GM10847 (cell line): ENCODE data around the gene MCAM.

Experiments used
- POLR2A ChIP-seq: IDR thresholded peaks from 2 replicates; pipeline ENCODE4 v1.6.1; 2011; ENCODE audit not compliant: insufficient read length; ENCODE audit errors: extremely low read depth

Gene MCAM

GRCh38 chr11:119338965-119339588 is 22.1 kb upstream of the MCAM start:
- TF ChIP-seq POLR2A: no peak

- TF ChIP-seq POLR2A: no peak
Observed at GRCh38 chr11:119338318-119338890, 21.5 kb upstream of the MCAM start.

DNA sequence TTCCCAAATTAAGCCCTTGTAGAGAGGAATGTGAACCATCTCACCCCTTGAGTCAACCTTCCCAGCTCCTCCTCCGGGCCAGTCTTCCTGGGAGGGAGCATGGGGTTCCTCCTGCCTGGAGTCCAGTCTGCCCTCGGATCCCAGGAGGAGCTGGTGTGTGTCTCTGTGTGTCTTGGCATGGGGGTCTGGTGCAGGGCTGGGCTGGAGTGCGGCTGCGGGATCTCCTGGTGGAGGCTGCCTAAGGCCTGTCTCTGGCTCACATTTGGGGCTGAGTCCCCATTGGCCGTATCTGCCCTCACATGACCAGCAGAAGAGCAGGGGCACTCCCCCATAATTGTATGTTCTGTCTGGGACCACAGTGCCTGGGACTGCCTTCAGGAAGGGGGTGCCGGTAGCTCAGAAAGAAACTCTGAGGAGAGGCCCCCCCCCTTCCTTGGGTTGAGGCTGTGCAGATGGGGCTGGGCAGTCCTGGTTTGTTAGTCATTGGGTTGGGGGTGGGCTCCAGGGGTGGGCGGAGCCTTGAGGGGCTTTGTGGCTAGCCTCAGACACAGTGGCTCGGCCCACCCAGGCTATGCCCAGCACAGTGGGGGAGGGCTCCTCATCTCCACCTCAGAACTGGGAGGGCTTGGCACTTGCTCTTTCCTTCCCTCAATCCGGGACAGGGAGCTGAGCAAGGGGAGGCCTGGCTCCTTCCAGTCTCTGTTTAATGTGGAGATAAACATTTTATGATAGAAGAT is 20.8 kb upstream of the MCAM start:
- no peak for TF ChIP-seq POLR2A

GRCh38 chr11:119336744-119337469 is 20.0 kb upstream of the MCAM start:
- no peak for TF ChIP-seq POLR2A

GRCh38 chr11:119335655-119336543 is 19.0 kb upstream of the MCAM start:
- no peak for TF ChIP-seq POLR2A

DNA sequence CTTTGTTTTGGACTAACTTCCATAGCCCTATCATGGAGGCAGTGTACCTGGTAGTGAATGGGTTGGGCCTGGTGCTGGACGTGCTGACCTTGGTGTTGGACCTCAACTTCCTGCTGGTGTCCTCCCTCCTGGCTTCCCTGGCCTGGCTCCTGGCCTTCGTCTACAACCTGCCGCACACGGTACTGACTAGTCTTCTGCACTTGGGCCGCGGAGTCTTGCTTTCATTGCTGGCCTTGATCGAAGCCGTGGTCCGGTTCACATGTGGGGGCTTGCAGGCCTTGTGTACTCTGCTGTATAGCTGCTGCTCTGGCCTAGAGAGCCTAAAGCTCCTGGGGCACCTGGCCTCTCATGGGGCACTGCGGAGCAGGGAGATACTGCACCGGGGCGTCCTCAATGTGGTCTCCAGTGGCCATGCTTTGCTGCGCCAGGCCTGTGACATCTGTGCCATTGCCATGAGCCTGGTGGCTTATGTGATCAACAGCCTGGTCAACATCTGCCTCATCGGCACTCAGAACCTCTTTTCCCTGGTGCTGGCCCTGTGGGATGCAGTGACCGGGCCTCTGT is 18.2 kb upstream of the MCAM start:
- TF ChIP-seq POLR2A: no peak

GRCh38 chr11:119334174-119334930 is 17.4 kb upstream of the MCAM start, which contains the start of gene RNF26:
Gene RNF26 (plus strand): TSS chr11:119334527. CDS start chr11:119335123, 596 bp downstream.
- peak; percentile 68 for TF ChIP-seq POLR2A

DNA sequence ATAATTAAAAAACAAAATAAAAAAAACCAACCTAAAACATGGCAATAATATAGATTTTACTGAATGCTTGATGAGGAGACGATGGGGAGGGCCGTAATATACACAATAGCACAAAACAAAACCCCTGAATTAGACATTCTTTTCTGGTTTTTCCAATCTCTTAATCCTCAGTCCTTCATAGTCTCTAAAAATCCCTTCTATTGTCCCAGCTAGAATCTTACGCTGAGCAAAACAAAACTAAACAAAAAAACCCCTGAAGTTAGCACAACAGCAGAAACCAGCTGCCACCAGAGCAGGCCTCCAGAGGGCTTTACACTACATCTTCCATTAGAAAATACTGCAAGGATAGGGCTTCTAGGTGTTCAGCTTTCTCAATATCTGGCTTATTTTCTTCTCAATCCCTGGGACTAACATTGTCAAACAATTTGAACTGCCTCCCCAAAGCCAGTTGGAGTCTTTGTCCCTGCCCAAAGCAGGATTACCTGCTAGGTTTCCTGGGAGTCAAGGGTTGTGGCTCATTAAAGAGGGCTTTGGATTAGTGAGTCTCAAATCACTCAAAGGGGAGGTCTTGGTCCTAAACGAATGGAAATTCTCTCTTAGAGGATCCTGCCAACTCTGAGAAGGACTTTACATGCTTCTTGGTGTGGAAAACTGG is 15.3 kb upstream of the MCAM start:
- TF ChIP-seq POLR2A: no peak

DNA sequence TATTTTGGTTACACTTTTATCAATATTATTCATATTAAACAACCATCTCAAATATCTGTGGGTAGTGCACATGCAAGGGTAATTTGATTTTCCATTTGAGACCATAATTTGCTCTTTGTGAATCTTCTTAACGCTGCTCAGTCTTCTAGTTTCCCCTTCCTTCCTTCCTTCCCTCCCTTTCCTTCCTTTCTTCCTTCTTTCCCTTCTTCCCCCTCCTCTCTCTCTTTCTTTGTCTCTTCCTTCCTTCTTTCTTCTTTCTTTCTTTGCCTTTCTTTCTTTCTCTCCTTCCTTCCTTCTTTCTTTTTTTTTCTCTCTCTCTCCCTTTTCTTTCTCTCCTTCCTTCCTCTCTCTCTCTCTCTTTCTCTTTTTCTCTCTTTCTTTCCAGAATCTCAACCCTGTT is 13.3 kb upstream of the MCAM start:
- TF ChIP-seq POLR2A: no peak

DNA sequence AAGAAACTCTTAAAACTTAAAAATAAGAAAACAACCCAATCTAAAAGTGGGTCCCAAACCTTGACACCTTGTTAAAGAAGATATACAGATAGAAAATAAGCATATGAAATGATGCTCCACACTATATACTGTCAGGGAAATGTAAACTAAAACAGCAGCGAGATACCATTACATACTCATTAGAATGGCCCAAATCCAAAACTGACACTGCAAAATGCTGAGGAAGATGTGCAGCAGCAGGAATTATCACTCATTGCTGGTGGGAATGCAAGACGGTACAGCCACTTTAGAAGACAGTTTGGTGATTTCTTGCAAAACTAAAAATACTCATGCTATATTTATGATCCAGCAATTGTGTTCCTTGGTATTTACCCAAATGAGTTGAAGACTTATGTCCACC is 12.4 kb upstream of the MCAM start:
- TF ChIP-seq POLR2A: no peak

GRCh38 chr11:119324189-119324588 is 7.3 kb upstream of the MCAM start:
- no peak for TF ChIP-seq POLR2A

GRCh38 chr11:119323532-119324033 is 6.7 kb upstream of the MCAM start:
- TF ChIP-seq POLR2A: no peak

DNA sequence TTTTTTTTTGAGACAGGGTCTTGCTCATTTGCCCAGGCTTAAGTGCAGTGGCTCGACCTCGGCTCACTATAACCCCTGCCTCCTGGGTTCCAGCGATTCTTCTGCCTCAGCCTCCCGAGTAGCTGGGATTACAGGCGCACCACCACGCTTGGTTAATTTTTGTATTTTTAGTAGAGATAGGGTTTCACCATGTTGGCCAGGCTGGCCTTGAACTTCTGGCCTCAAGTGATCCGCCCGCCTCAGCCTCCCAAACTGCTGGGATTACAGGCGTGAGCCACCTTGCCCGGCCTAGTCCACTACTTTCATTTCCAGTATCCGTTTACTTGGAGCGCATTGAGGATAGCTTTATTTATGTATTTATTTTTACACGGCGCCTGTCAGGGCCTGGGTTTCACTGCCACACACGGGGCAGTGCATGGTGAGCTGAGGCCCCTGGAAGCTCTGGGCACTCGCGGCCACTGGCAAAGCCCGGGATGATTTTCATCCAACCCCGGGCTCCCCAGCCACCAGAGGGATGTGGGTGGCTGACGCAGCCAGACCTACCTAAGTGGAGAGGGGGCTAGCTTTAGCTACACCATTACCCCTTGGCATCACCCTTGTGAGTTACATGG is 6.1 kb upstream of the MCAM start:
- no peak for TF ChIP-seq POLR2A
